T47D (cell line): ENCODE results near the gene UBE3D.

Source experiments
- DNase-seq, 2 experiments: peaks; one replicate each; pipeline versions ENCODE4 v3.0.0 to v3.0.0-alpha.2; 2011 to 2012; ENCODE audit warnings: low read depth in 1 of 2, low spot score in 1 of 2
- JUND ChIP-seq: IDR thresholded peaks from 2 replicates; pipeline ENCODE4 v1.6.1; 2012; ENCODE audit warnings: low read depth
- in situ Hi-C: cut with HindIII; loops from 2 replicates; pipeline ENCODE4 v1.10.0; 2016; ENCODE audit warnings: low sequenced_read_pairs, low pct_unique_long_range_greater_than_20kb

The UBE3D gene, protein sequence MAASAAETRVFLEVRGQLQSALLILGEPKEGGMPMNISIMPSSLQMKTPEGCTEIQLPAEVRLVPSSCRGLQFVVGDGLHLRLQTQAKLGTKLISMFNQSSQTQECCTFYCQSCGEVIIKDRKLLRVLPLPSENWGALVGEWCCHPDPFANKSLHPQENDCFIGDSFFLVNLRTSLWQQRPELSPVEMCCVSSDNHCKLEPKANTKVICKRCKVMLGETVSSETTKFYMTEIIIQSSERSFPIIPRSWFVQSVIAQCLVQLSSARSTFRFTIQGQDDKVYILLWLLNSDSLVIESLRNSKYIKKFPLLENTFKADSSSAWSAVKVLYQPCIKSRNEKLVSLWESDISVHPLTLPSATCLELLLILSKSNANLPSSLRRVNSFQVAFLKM

DNA sequence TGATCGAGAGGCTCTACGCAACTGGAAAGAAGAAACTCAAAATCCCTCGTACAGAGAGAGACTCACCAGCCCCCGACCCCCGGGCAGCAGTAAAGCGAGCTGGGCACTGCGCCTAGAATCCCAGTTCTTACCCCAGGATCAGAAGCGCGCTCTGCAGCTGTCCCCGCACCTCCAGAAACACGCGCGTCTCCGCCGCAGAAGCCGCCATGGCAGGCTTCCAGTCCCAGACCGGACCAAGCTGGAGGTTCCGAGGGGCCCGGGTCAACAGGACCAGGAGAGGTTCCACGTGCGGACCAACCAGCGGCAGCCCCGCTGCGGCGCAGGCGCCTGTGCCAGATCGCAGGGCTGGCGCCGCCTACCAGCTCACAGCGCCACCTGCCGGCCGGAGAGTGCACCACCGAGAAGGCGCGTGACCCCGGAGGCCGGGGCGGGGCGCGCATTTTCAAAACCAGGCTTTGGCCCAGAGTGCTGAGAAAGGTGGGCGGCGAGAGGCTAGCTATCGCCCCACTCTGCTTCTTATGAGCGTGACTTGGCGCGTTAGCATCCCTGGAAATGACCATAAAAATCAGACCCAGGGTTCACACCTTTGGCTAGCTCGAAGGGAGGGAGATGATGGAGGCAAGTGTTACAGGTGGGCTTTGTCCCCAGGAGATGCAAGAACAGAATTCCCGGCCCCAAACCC, at the start of gene UBE3D:
UBE3D (minus strand) TSS at position 331 of the 682 bp plus-strand sequence; CDS start at position 208, 123 bp downstream.
- in situ Hi-C loops: no loop called here
- no peak for TF ChIP-seq JUND
- peak; percentile 66 to 81 for DNase-seq

DNA sequence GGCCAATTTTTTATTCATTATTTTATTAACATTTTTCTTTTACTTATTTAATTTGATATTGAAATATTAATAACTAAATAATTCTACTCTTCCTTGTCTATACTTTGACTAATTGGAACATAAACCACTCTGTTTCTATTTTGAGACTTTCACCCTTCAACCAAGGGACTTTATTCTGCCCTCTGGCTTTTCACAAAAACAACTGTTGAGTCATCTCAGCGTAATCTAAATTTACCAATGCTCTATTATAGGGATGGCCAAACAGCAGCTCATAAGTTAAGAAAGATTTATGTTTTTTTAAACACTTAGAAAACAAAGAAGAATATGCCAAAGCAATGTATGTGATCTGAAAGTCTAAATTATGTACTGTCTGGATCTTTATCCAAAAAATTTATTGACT, 48.5 kb upstream of the UBE3D start:
- in situ Hi-C loops: no loop called here
- TF ChIP-seq JUND: no peak
- DNase-seq: no peak

DNA sequence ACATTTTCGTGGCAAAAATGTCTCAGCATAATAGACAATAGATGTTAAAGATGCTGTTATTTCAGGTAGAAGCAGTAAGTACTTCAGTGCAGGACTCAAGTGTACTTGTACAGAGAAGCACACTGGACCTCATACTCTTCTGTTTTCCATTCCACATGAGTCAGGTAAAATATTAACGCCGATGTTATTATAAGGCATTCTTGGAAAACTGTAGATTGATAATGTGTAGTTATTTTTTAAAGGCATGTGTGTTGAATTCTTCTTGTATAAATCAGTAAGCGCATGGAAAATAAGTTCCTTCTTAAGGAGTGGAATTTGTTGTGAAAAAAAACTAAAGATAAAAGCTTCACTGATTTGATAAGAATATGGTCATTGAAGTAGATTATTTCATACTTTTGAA, 47.6 kb upstream of the UBE3D start:
- no peak for TF ChIP-seq JUND
- DNase-seq: no peak
- in situ Hi-C loops: no loop called here

DNA sequence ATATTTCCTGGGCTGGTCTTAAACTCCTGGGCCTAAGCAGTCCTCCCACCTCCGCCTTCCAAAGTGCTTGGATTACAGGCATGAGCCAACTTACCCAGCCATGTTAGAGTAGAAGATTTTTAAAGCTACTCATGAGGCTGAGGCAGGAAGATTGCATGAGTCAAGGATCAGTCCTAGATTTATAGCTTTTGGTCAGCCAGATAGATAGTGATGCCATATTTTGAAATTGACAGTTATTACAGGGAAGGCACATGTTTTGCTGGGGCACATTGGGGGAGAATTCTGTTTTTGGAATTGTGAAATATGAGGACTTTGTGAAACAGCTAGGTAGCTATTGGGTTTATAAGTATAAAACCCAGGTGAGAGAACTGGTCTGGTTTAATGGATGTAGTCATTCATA, 42.7 kb upstream of the UBE3D start:
- in situ Hi-C loops: no loop called here
- no peak for TF ChIP-seq JUND
- no peak for DNase-seq

DNA sequence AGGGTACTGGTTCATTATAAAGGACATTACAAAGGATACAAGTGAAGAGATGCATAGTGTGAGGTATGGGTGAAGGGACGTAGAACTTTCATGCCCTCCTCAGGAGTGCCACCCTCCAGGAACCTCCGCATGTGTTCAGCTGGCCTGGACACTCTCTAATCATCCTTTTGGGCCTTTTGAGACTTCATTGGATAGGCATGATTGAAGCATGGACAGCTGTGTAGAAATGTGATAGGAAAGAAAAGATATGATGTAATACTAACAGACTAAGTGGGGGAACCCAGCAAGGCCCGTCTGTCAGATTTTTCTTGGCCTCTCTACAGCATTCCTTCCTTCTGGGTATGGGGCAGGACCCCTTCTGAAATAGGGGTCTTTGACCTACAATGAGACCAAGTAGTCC, 32.9 kb upstream of the UBE3D start:
- in situ Hi-C loops: no loop called here
- TF ChIP-seq JUND: no peak
- DNase-seq: no peak

DNA sequence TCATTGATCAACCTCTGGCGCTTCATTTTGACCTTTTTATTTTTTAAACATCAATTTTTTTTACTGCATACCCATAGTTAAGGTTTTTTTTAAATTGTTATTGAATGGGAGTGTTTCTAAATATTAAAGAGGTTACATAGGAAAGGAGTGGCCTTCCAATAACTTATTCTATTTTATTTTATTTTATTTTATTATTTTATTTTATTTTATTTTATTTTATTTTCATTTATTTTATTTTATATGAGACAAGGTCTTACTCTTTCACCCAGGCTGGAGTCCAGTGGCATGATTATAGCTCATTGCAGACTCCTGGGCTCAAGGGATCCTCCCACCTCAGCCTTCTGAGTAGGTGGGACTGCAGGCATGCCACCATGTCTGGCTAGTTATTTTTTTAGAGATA, 32.0 kb upstream of the UBE3D start:
- no peak for TF ChIP-seq JUND
- in situ Hi-C loops: no loop called here
- no peak for DNase-seq

DNA sequence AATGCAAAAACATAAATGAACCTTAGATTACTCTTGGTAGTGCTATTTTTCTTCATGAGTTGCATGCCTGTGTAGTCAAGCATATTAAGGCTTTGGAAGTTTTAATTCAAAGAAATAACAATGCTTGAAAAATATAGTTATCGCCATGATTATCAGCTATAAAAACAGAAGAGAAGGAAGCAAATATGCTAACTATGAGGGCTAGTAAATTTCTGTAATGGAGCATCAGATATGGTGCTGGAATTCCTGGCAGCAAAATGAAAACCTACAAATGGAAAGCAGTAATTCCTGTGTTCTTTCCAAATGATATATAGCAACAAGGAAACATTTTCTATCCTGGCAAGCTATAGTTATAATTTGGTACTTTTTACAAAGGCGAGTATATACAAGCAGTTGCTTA, 31.6 kb upstream of the UBE3D start:
- DNase-seq: no peak
- in situ Hi-C loops: no loop called here
- no peak for TF ChIP-seq JUND

DNA sequence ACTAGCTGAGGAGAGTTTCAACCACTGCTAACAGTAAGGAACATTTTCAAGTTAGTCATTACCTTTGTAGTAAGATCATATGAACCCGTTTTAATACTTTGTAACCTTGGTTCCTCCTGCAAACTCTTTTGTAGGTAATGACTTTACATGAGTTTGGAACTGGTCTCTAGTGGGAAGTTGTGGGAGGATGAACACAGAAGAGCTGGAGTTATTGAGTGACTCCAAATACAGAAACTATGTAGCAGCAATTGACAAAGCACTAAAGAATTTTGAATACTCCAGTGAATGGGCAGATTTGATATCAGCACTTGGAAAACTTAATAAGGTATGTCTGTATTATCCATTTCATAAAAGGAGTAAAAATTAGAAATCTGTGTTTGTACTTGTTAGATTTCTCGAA, 31.1 kb upstream of the UBE3D start:
- TF ChIP-seq JUND: no peak
- DNase-seq: no peak
- in situ Hi-C loops: no loop called here

DNA sequence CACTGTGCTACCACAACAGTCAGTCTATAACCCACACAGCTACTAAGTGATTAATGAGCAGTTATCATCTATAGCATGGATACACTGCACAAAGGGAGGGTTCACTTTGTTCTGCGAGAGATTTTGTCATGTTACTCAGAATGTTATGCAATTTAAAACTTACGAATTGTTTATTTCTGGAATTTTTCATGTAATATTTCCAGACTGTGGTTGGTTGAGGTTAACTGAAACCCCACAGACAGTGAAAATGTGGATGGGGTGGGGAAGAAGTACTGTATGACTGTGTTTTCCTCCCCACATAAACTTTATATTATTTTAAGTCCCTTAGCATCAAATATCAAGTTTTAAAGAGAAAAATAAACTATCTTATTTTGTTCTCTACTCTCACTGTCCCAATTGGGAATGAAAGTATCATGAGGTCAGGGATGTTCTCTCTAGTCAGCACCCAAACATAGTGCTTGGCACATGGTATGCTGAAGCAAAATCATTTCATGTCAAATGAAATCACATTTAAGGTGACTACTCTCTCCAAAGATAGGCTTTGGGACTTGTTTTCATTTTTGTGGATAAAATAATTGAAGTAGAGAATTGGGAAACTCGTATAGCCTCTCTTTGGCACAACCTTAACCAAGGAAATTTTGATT, 27.2 kb upstream of the UBE3D start:
- TF ChIP-seq JUND: no peak
- in situ Hi-C loops: no loop called here

DNA sequence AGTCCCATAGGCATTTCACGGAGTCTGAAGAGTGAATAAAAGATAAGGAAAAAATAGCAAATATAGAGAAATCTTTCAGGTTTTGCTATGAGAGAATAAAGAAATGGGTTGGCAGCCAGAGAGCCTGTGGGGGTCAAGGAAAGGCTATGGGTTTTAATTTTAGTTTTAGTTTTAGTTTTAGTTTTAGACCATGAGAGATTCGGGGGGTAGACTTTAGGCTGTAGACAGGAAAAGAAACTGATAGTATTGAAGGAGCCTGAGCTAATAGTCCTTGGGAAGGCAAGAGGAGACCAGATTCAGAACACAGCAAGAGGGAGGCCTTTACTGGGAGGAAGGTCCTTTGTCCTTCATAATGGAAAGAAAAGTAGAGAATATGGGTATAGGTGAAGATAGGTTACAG, 21.1 kb upstream of the UBE3D start:
- no peak for DNase-seq
- TF ChIP-seq JUND: no peak
- in situ Hi-C loops: no loop called here

More for the DNA sequence above, 27.2 kb upstream of the UBE3D start:
- DNase-seq: no peak

DNA sequence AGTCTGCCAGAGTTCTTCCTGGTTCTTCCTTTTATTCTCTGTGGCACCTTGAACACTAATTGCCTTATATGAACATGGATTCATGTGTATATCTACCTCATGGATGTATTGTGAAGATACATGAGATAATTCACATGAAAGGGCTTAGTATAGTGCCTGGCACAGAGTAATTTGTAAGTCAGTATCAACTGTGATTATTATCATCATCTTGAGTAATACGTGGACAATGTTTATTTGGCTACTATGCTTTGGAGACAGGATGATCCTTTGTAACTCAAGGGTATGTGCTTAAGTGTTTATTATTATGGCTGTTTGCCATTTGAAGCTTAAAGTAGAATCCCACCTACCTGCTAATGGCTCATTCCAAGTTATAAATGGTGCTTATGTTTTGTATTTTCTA, 17.8 kb upstream of the UBE3D start:
- in situ Hi-C loops: no loop called here
- no peak for DNase-seq
- TF ChIP-seq JUND: no peak

DNA sequence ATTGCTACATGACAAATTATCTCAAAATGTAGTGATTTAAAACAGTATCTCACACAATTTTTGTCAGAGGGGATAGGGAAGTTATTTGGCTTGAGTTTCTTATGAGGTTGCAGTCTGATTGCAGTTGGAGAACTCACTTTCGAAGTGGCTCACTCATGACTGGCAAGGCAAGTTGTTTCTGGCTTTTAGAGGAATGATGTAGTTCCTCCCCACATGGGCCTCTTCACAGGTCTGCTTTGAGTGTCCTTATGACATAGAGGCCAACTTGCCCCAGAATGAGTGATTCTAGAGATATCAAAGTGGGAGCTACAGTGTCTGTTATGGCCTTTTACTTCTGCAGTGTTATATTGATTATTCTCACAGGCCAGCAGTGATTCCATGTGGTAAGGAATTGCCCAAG, 8.0 kb upstream of the UBE3D start:
- no peak for TF ChIP-seq JUND
- no peak for DNase-seq
- in situ Hi-C loops: no loop called here

DNA sequence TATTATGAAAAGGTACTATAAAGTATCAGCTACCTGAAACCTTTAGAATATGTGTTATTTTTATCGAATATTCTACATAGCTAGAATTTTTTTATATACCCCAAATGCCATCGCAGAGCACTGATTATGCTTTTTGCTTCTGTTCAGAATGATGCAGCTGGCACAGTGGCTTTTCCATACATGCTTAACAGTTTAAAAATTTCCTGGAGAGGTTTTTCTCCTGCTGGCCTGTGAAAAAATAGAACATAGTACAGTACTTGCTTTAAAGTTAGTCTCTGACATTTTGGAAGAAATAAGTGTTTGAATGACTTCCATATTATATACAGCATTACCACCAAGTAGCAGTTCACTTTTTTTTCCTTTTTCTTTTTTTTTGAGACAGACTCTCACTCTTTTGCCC, 7.1 kb upstream of the UBE3D start:
- no peak for TF ChIP-seq JUND
- DNase-seq: no peak
- in situ Hi-C loops: no loop called here
